ENCODE results near the gene SHISA4.

The SHISA4 gene

GRCh38 chr1:201882665-201883132 is 6.0 kb upstream of the SHISA4 start:
- DNase-seq, result no peak

- no peak for DNase-seq
Measured at GRCh38 chr1:201883266-201883665, 5.4 kb upstream of the SHISA4 start.

GRCh38 chr1:201883786-201884185 is 4.9 kb upstream of the SHISA4 start:
- DNase-seq, result no peak

GRCh38 chr1:201884425-201884824 is 4.3 kb upstream of the SHISA4 start:
- no peak for DNase-seq

- no peak for DNase-seq
Measured at GRCh38 chr1:201885531-201886075, 3.1 kb upstream of the SHISA4 start.

GRCh38 chr1:201886103-201886885 is 2.4 kb upstream of the SHISA4 start:
- DNase-seq, result no peak

- DNase-seq, result no peak
Measured at GRCh38 chr1:201887116-201887866, 1.4 kb upstream of the SHISA4 start.

- no peak for DNase-seq
Measured at GRCh38 chr1:201889090-201889968, 631 bp downstream of the SHISA4 start.

- no peak for DNase-seq
Measured at GRCh38 chr1:201890223-201890622, 1.5 kb downstream of the SHISA4 start.

GRCh38 chr1:201890806-201891450 is 2.2 kb downstream of the SHISA4 start:
- no peak for DNase-seq

GRCh38 chr1:201891451-201892045 is 2.9 kb downstream of the SHISA4 start:
- no peak for DNase-seq

- DNase-seq, result no peak
Measured at GRCh38 chr1:201892211-201892610, 3.5 kb downstream of the SHISA4 start.

GRCh38 chr1:201893431-201893830 is 4.7 kb downstream of the SHISA4 start:
- DNase-seq, result no peak

- no peak for DNase-seq
Measured at GRCh38 chr1:201894343-201895119, 5.8 kb downstream of the SHISA4 start.

- DNase-seq, result no peak
Measured at GRCh38 chr1:201895120-201895665, 6.5 kb downstream of the SHISA4 start.

- DNase-seq, result peak; percentile 83
Measured at GRCh38 chr1:201895913-201896807, 7.5 kb downstream of the SHISA4 start.

GRCh38 chr1:201896951-201897391 is 8.3 kb downstream of the SHISA4 start:
- no peak for DNase-seq

GRCh38 chr1:201898240-201898894 is 9.7 kb downstream of the SHISA4 start:
- DNase-seq, result no peak

GRCh38 chr1:201898992-201899391 is 10.3 kb downstream of the SHISA4 start:
- no peak for DNase-seq

Data from activated CD8-positive, alpha-beta memory T cell treated with anti-CD3 and anti-CD28 coated beads, Interleukin-2, amount 50 U/mL, for 4 hours (primary cell).